ENCODE data around the gene TAX1BP1. TPM values are rescaled to one million over a fixed set of nuclear protein-coding genes. Genes with fewer than 3 reads are reported as not detected.
A peak's percentile ranks its signal among the peaks of the same experiment; 100 is the strongest.

The TAX1BP1 gene
- total RNA-seq, 1 experiment from 2014 or later: 190 TPM

GRCh38 chr7:27704422-27705199, 35.4 kb upstream of the TAX1BP1 start:
- no peak for DNase-seq
- H3K4me3 Mint-ChIP-seq (ENCODE audit: low read depth, unreplicated experiment): no peak overlapping the region
- no peaks in the 10 kb centered on the region for H3K9me3 Mint-ChIP-seq (ENCODE audit: low read depth, unreplicated experiment)
- CTCF ChIA-PET: interaction anchor here (1.3 kb wide), 1 partner anchor 505 kb away, joined by 3 read pairs; no protein-coding TSS in a partner anchor
- no peaks in the 10 kb centered on the region for H3K36me3 Mint-ChIP-seq (ENCODE audit: insufficient read depth, unreplicated experiment)
- H3K4me1 Mint-ChIP-seq (ENCODE audit: low read depth, unreplicated experiment): peaks cover 19% of the 10 kb centered on the region
- no peak for TF ChIP-seq CTCF (IDR thresholded peaks at IDR 0.05; ENCODE audit: unreplicated experiment)
- BruUV-seq (replicated peaks): no TSS peak
- H3K27ac Mint-ChIP-seq (ENCODE audit: unreplicated experiment): no peak overlapping the region
- no peaks in the 10 kb centered on the region for H3K27me3 Mint-ChIP-seq (ENCODE audit: unreplicated experiment)
- intact Hi-C loops (cut with micrococcal nuclease; ENCODE audit: unreplicated experiment): no loop called here

DNA sequence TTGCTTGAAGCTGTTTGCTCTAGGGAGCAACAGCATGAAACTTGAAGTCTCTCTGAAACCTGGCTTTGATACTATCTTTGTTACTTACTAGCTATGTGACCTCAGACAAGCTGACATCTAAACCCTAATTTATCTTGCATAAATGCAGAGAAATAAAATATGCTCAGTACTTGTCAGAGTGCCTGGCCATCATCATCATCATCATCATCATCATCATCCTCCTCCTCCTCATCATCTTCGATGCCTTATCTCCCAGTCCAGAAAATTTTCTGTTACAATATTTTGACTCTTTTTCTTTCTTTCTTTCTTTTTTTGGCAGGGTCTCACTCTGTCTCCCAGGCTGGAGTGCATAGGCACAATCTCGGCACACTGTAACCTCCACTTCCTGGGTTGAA, 34.8 kb upstream of the TAX1BP1 start:
- Mint-ChIP-seq H3K9me3 (ENCODE audit: low read depth, unreplicated experiment) (no peaks in the 10 kb centered on the region), H3K4me3 (ENCODE audit: low read depth, unreplicated experiment) (no peak overlapping the region), H3K27me3 (ENCODE audit: unreplicated experiment) (no peaks in the 10 kb centered on the region), H3K27ac (ENCODE audit: unreplicated experiment) (no peak overlapping the region), H3K4me1 (ENCODE audit: low read depth, unreplicated experiment) (peaks cover 25% of the 10 kb centered on the region), H3K36me3 (ENCODE audit: insufficient read depth, unreplicated experiment) (no peaks in the 10 kb centered on the region)
- intact Hi-C loops (cut with micrococcal nuclease; ENCODE audit: unreplicated experiment): no loop called here
- TF ChIP-seq CTCF (IDR thresholded peaks at IDR 0.05; ENCODE audit: unreplicated experiment): no peak
- no peak for DNase-seq
- CTCF ChIA-PET: no interaction called here
- no TSS peak for BruUV-seq (replicated peaks)

GRCh38 chr7:27708485-27708884, 31.5 kb upstream of the TAX1BP1 start:
- BruUV-seq (replicated peaks): no TSS peak
- Mint-ChIP-seq H3K36me3 (ENCODE audit: insufficient read depth, unreplicated experiment) (no peaks in the 10 kb centered on the region), H3K9me3 (ENCODE audit: low read depth, unreplicated experiment) (peaks cover 3% of the 10 kb centered on the region), H3K4me3 (ENCODE audit: low read depth, unreplicated experiment) (no peak overlapping the region), H3K4me1 (ENCODE audit: low read depth, unreplicated experiment) (peaks cover 26% of the 10 kb centered on the region), H3K27me3 (ENCODE audit: unreplicated experiment) (no peaks in the 10 kb centered on the region), H3K27ac (ENCODE audit: unreplicated experiment) (no peak overlapping the region)
- intact Hi-C loops (cut with micrococcal nuclease; ENCODE audit: unreplicated experiment): no loop called here
- TF ChIP-seq CTCF (IDR thresholded peaks at IDR 0.05; ENCODE audit: unreplicated experiment): no peak
- CTCF ChIA-PET: no interaction called here
- DNase-seq: no peak

DNA sequence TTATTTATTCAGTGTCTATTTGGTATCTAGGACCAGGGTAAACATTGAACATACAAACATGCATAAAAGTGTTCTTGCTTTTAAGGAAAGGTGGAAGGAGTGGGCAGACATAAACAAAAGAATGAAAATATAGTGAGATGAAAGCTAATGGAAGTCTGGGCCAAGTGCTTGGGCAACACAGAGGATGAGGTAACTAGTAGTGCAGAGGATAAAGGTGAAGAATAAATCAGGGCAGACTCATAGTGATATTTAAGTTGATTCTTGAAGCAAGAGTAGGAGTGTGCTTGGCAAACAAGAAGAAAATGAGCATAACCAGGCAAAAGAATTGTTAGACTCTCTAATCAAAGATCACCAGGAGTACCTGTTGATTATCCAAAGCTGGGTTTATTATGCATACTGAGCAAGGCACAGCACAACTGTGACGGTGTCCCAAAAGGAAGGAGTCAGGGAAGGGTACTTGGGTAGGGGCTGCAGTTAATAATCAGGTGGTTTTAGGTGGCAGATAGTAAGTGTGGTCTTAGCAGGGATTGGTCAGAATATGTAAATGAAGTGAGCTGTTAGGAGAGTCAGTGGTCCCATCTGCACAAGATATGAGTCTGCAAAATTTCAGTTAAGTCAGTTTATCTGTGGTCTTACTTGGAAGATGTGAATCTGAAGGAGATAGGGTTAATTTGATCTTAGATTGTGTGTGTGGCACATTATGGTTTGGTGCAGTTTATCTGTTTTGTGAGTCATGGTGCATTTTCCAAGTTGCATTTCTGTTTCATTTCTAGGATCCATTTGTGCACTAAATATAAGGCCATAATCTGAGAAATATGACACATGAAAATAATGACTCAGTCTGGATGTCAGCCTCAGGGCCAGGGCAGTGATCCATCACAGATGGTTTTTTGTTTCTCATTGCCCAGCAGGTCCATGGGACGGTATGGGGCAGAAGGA, 30.6 kb upstream of the TAX1BP1 start:
- peak overlapping the region; percentile 1 for H3K27ac Mint-ChIP-seq (ENCODE audit: unreplicated experiment)

More for the DNA sequence above, 30.6 kb upstream of the TAX1BP1 start:
- no peaks in the 10 kb centered on the region for H3K36me3 Mint-ChIP-seq (ENCODE audit: insufficient read depth, unreplicated experiment)
- no peak for TF ChIP-seq CTCF (IDR thresholded peaks at IDR 0.05; ENCODE audit: unreplicated experiment)
- intact Hi-C loops (cut with micrococcal nuclease; ENCODE audit: unreplicated experiment): no loop called here
- H3K4me1 Mint-ChIP-seq (ENCODE audit: low read depth, unreplicated experiment): peaks cover 35% of the 10 kb centered on the region
- no TSS peak for BruUV-seq (replicated peaks)
- H3K4me3 Mint-ChIP-seq (ENCODE audit: low read depth, unreplicated experiment): no peak overlapping the region
- CTCF ChIA-PET: interaction anchor here (0.5 kb wide), 2 partner anchors 75 to 1179 kb away, joined by 3 read pairs; no protein-coding TSS in a partner anchor
- DNase-seq: no peak
- peaks cover 3% of the 10 kb centered on the region for H3K9me3 Mint-ChIP-seq (ENCODE audit: low read depth, unreplicated experiment)
- H3K27me3 Mint-ChIP-seq (ENCODE audit: unreplicated experiment): no peaks in the 10 kb centered on the region
